Measurements from ENCODE around the gene CHST12. TPM values are rescaled to one million over a fixed set of nuclear protein-coding genes. Genes with fewer than 3 reads are reported as not detected.
A peak's percentile ranks its signal among the peaks of the same experiment; 100 is the strongest.
"Not testable (repeated sequence)": the region's sequence is repeated elsewhere in the genome, so short reads cannot be mapped to it uniquely, and the experiment has no call there.

Gene CHST12
- total RNA-seq, 2 experiments from 2014 or later: 70.8 to 103 TPM

- Mint-ChIP-seq H3K4me1 (peaks cover 63% of the 10 kb centered on the region), H3K4me3 (no peak overlapping the region), H3K27me3 (no peaks in the 10 kb centered on the region), H3K27ac (no peak overlapping the region), H3K36me3 (peaks cover 46% of the 10 kb centered on the region), H3K9me3 (ENCODE audit: low read depth) (no peaks in the 10 kb centered on the region)
- ATAC-seq (no peak), DNase-seq (no peak)
- CTCF ChIA-PET: interaction anchor here (0.7 to 1.0 kb wide), 2 partner anchors 12 to 23 kb away, joined by 3 to 4 read pairs; no protein-coding TSS in a partner anchor
Measured at GRCh38 chr7:2416650-2417049, 13.2 kb downstream of the CHST12 start.

- Mint-ChIP-seq H3K36me3 (peaks cover 49% of the 10 kb centered on the region), H3K4me1 (peaks cover 60% of the 10 kb centered on the region)
- H3K27me3 Mint-ChIP-seq; H3K9me3 Mint-ChIP-seq (ENCODE audit: low read depth); H3K27ac Mint-ChIP-seq; H3K4me3 Mint-ChIP-seq; ATAC-seq; DNase-seq: not testable (repeated sequence)
- CTCF ChIA-PET: interaction anchor here (0.7 to 1.6 kb wide), 3 partner anchors 12 to 24 kb away, joined by 3 to 4 read pairs (median 4); no protein-coding TSS in a partner anchor
Measured at GRCh38 chr7:2417178-2417577, 13.8 kb downstream of the CHST12 start.

GRCh38 chr7:2417981-2418481, 14.6 kb downstream of the CHST12 start:
- H3K9me3 Mint-ChIP-seq (ENCODE audit: low read depth): no peaks in the 10 kb centered on the region
- CTCF ChIA-PET: interaction anchor here (0.8 to 1.9 kb wide), 5 partner anchors 11 to 70 kb away, joined by 4 to 8 read pairs (median 4); no protein-coding TSS in a partner anchor
- H3K27ac Mint-ChIP-seq: peak overlapping the region; percentile 84
- peak overlapping the region; percentile 53 for H3K4me3 Mint-ChIP-seq
- H3K4me1 Mint-ChIP-seq: peaks cover 52% of the 10 kb centered on the region
- DNase-seq (peak; percentile 88), ATAC-seq (peak; percentile 82)
- H3K27me3 Mint-ChIP-seq: no peaks in the 10 kb centered on the region
- peaks cover 46% of the 10 kb centered on the region for H3K36me3 Mint-ChIP-seq

- Mint-ChIP-seq H3K9me3 (ENCODE audit: low read depth) (no peaks in the 10 kb centered on the region), H3K36me3 (peaks cover 39% of the 10 kb centered on the region), H3K4me1 (peaks cover 50% of the 10 kb centered on the region), H3K4me3 (no peak overlapping the region), H3K27ac (peak overlapping the region; percentile 46), H3K27me3 (no peaks in the 10 kb centered on the region)
- CTCF ChIA-PET: interaction anchor here (1.7 to 1.8 kb wide), 2 partner anchors 11 to 49 kb away, joined by 4 to 7 read pairs; no protein-coding TSS in a partner anchor
- DNase-seq: no peak
- ATAC-seq: peak; percentile 24
Measured at GRCh38 chr7:2420216-2420933, 17.0 kb downstream of the CHST12 start.

GRCh38 chr7:2421943-2422310, 18.5 kb downstream of the CHST12 start:
- Mint-ChIP-seq H3K36me3 (peaks cover 32% of the 10 kb centered on the region), H3K27ac (no peak overlapping the region), H3K4me1 (peaks cover 47% of the 10 kb centered on the region), H3K9me3 (ENCODE audit: low read depth) (no peaks in the 10 kb centered on the region), H3K27me3 (no peaks in the 10 kb centered on the region), H3K4me3 (no peak overlapping the region)
- DNase-seq (no peak), ATAC-seq (no peak)
- CTCF ChIA-PET: interaction anchor here (0.7 to 1.8 kb wide), 3 partner anchors 9 to 277 kb away, joined by 3 to 7 read pairs (median 4); no protein-coding TSS in a partner anchor

GRCh38 chr7:2425749-2426148, 22.3 kb downstream of the CHST12 start:
- no peak overlapping the region for H3K4me3 Mint-ChIP-seq
- CTCF ChIA-PET: no interaction called here
- peaks cover 3% of the 10 kb centered on the region for H3K9me3 Mint-ChIP-seq (ENCODE audit: low read depth)
- H3K4me1 Mint-ChIP-seq: peaks cover 42% of the 10 kb centered on the region
- no peaks in the 10 kb centered on the region for H3K27me3 Mint-ChIP-seq
- ATAC-seq: no peak
- H3K36me3 Mint-ChIP-seq: peaks cover 30% of the 10 kb centered on the region
- no peak for DNase-seq
- H3K27ac Mint-ChIP-seq: no peak overlapping the region

- peaks cover 60% of the 10 kb centered on the region for H3K36me3 Mint-ChIP-seq
- peaks cover 7% of the 10 kb centered on the region for H3K9me3 Mint-ChIP-seq (ENCODE audit: low read depth)
- peak; percentile 56 for DNase-seq
- peaks cover 28% of the 10 kb centered on the region for H3K4me1 Mint-ChIP-seq
- peak; percentile 79 for ATAC-seq
- no peak overlapping the region for H3K4me3 Mint-ChIP-seq
- no peaks in the 10 kb centered on the region for H3K27me3 Mint-ChIP-seq
- H3K27ac Mint-ChIP-seq: no peak overlapping the region
- CTCF ChIA-PET: interaction anchor here (0.8 to 3.7 kb wide), 15 partner anchors 10 to 83 kb away, joined by 3 to 29 read pairs (median 4); partner anchors contain the start of gene CHST12
Measured at GRCh38 chr7:2431260-2431867, 28.0 kb downstream of the CHST12 start.

- DNase-seq: no peak
- H3K27ac Mint-ChIP-seq: no peak overlapping the region
- peaks cover 25% of the 10 kb centered on the region for H3K4me1 Mint-ChIP-seq
- CTCF ChIA-PET: interaction anchor here (1.1 to 3.7 kb wide), 4 partner anchors 19 to 36 kb away, joined by 3 to 29 read pairs (median 6); no protein-coding TSS in a partner anchor
- ATAC-seq: no peak
- H3K4me3 Mint-ChIP-seq: no peak overlapping the region
- peaks cover 7% of the 10 kb centered on the region for H3K9me3 Mint-ChIP-seq (ENCODE audit: low read depth)
- H3K27me3 Mint-ChIP-seq: no peaks in the 10 kb centered on the region
- H3K36me3 Mint-ChIP-seq: peaks cover 67% of the 10 kb centered on the region
Measured at GRCh38 chr7:2432910-2433712, 29.7 kb downstream of the CHST12 start.

- H3K36me3 Mint-ChIP-seq: peaks cover 67% of the 10 kb centered on the region
- CTCF ChIA-PET: interaction anchor here (1.1 to 3.7 kb wide), 2 partner anchors 18 to 28 kb away, joined by 3 to 29 read pairs; no protein-coding TSS in a partner anchor
Measured at GRCh38 chr7:2433713-2434550, 30.5 kb downstream of the CHST12 start.

GRCh38 chr7:2435146-2435545, 31.7 kb downstream of the CHST12 start:
- peaks cover 63% of the 10 kb centered on the region for H3K36me3 Mint-ChIP-seq
- peaks cover 5% of the 10 kb centered on the region for H3K9me3 Mint-ChIP-seq (ENCODE audit: low read depth)
- CTCF ChIA-PET: interaction anchor here (0.6 to 1.1 kb wide), 2 partner anchors 17 to 914 kb away, joined by 3 read pairs; no protein-coding TSS in a partner anchor
- H3K27ac Mint-ChIP-seq: no peak overlapping the region
- DNase-seq: no peak
- ATAC-seq: no peak
- H3K4me1 Mint-ChIP-seq: peaks cover 10% of the 10 kb centered on the region
- no peaks in the 10 kb centered on the region for H3K27me3 Mint-ChIP-seq
- H3K4me3 Mint-ChIP-seq: no peak overlapping the region

More at GRCh38 chr7:2433713-2434550, 30.5 kb downstream of the CHST12 start:
- peaks cover 7% of the 10 kb centered on the region for H3K9me3 Mint-ChIP-seq (ENCODE audit: low read depth)
- no peak overlapping the region for H3K4me3 Mint-ChIP-seq
- peaks cover 18% of the 10 kb centered on the region for H3K4me1 Mint-ChIP-seq
- ATAC-seq (no peak), DNase-seq (no peak)
- no peak overlapping the region for H3K27ac Mint-ChIP-seq
- H3K27me3 Mint-ChIP-seq: no peaks in the 10 kb centered on the region

- Mint-ChIP-seq H3K27ac (no peak overlapping the region), H3K4me1 (peaks cover 12% of the 10 kb centered on the region), H3K9me3 (ENCODE audit: low read depth) (no peaks in the 10 kb centered on the region), H3K27me3 (no peaks in the 10 kb centered on the region), H3K4me3 (no peak overlapping the region), H3K36me3 (peaks cover 56% of the 10 kb centered on the region)
- CTCF ChIA-PET: interaction anchor here (1.0 to 2.2 kb wide), 2 partner anchors 13 to 32 kb away, joined by 4 to 5 read pairs; no protein-coding TSS in a partner anchor
- no peak for ATAC-seq
- DNase-seq: no peak
Measured at GRCh38 chr7:2436341-2437104, 33.1 kb downstream of the CHST12 start.
